Mesothelial cell of epicardium (in vitro differentiated cells): ENCODE data around the gene LDAH. TPM values are rescaled to one million over a fixed set of nuclear protein-coding genes. Genes with fewer than 3 reads are reported as not detected.

ENCODE experiments used
- DNase-seq, 2 experiments: peaks; one replicate each; pipeline ENCODE4 v3.0.0; 2021; ENCODE audit warnings: low spot score in 2 of 2; ENCODE audit not compliant: unreplicated experiment in 2 of 2
- H3K27ac Mint-ChIP-seq: 2 replicates; pipeline ENCODE4 v1.8.0; 2021; ENCODE audit warnings: mixed read lengths
- H3K27me3 Mint-ChIP-seq: 2 replicates; pipeline ENCODE4 v1.8.0; 2021; ENCODE audit warnings: low read depth, mixed read lengths
- H3K36me3 Mint-ChIP-seq: 2 replicates; pipeline ENCODE4 v1.8.0; 2021; ENCODE audit warnings: mixed read lengths
- H3K4me1 Mint-ChIP-seq: 2 replicates; pipeline ENCODE4 v1.8.0; 2021; ENCODE audit warnings: mixed read lengths
- H3K4me3 Mint-ChIP-seq: 2 replicates; pipeline ENCODE4 v1.8.0; 2021; ENCODE audit warnings: mild to moderate bottlenecking, moderate library complexity, mixed read lengths
- H3K9me3 Mint-ChIP-seq: 2 replicates; pipeline ENCODE4 v1.8.0; 2021; ENCODE audit warnings: mixed read lengths
- CTCF ChIP-seq: fragments of 200-600 bp; sonication (generic); IDR thresholded peaks from one replicate; pipeline ENCODE4 v1.5.0; 2021; ENCODE audit warnings: antibody characterized with exemption; ENCODE audit not compliant: unreplicated experiment
- total RNA-seq: library from RNA; stranded (reverse); gene quantifications from 3 replicates; pipeline ENCODE4 v1.2.1, GENCODE V29; 2021

Gene LDAH
- total RNA-seq, 1 donor from 2014 or later, result 28.9 TPM

GRCh38 chr2:20664071-20664390 is 158.9 kb downstream of the LDAH start:
- H3K27me3 Mint-ChIP-seq, result peaks cover 95% of the 10 kb centered on the region
- no peaks in the 10 kb centered on the region for H3K9me3 Mint-ChIP-seq
- TF ChIP-seq CTCF, result no peak
- no peak overlapping the region for H3K4me3 Mint-ChIP-seq
- no peak overlapping the region for H3K27ac Mint-ChIP-seq
- no peak for DNase-seq
- peaks cover 9% of the 10 kb centered on the region for H3K4me1 Mint-ChIP-seq
- H3K36me3 Mint-ChIP-seq, result no peaks in the 10 kb centered on the region

DNA sequence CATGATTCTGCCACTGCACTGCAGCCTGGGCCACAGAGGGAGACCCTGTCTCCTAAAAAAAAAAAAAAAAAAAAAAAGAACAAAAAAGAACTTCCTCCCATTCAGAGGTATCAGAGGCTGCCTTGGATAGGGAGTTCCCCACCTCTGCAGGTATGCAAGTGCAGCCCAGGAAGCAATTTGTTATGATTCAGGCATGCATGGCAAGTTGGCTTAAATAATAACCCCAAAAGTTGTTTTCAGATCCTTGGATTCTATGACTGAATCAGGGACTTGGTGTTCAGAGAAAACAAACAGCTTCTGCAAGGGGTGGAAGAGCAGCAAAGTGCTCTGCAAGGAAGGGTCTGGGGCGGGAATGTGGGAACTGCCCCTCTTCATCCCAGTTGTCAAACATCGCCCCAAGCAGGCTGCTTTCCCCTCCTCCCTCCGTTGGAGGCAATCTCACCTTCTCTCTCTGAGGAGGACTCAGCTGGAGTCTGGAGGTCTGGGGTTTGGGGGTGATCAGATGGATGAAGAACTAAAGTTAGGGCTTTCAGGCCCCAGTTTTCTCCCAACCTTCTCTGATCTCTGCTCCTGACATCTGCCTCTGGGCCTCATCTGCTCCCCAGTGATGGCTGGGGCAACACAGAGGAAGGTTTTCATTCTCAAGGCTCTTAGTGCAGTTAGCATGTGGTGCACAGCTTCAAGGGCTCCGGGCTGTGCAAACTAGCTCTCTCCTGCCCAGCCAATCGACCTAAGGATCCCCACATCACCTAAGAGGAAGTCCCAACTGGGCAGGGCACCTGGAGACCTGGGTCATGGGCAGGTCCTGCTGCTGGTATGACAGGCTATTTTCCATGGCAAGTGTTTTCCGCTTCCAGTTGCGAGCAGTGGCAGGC is 159.5 kb downstream of the LDAH start:
- no peak for DNase-seq

GRCh38 chr2:20662308-20662937 is 160.5 kb downstream of the LDAH start:
- TF ChIP-seq CTCF, result no peak
- no peak overlapping the region for H3K27ac Mint-ChIP-seq
- no peak overlapping the region for H3K4me3 Mint-ChIP-seq
- no peak for DNase-seq
- H3K36me3 Mint-ChIP-seq, result no peaks in the 10 kb centered on the region
- H3K27me3 Mint-ChIP-seq, result peaks cover 90% of the 10 kb centered on the region
- peaks cover 9% of the 10 kb centered on the region for H3K4me1 Mint-ChIP-seq
- H3K9me3 Mint-ChIP-seq, result no peaks in the 10 kb centered on the region

More for the DNA sequence above, 159.5 kb downstream of the LDAH start:
- TF ChIP-seq CTCF, result no peak
- peaks cover 94% of the 10 kb centered on the region for H3K27me3 Mint-ChIP-seq
- no peaks in the 10 kb centered on the region for H3K9me3 Mint-ChIP-seq
- no peak overlapping the region for H3K4me3 Mint-ChIP-seq
- peaks cover 9% of the 10 kb centered on the region for H3K4me1 Mint-ChIP-seq
- H3K36me3 Mint-ChIP-seq, result no peaks in the 10 kb centered on the region
- H3K27ac Mint-ChIP-seq, result no peak overlapping the region

DNA sequence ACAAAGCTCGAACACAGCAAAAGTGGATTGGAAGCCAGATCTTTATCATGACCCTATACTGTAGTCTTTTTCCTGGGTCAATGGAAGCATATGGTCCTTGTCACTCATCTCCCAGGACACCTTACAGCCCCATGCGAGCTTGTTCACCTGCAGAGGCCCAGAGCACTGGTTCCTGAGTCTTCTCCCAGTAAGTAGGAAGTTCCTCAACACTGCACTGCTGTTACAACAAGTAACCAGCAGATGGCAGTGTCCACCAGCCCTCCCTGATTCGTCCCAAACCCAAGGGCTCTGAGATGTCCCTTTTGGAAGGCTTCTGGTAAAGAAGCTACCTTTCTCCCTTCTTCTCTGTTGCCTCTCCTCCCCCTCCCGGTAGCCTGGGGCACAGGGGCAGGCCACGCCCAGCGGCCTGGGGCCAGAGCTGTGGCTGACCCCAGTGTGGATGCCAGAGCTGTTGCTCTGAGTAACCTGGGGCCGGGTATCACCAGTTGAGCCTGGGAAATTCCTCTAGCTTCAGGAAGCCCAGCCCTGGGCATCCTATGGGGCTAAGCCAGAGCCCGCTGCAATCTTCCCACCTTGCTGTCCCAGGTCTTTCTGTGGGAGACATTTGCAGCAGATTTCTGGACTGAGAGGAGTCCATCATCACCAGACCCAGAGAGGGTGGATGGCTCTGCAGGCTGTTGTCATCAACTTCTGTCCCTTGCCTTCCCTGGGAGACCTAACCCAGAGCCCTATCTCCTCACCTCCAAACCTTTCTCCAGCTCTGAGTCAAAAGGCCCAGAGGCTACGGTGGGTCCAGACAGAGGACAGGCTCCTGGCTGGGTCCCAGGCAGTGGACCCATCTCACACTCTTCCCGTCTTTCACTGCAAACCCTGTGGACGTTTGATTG is 161.2 kb downstream of the LDAH start:
- Mint-ChIP-seq H3K4me3 (no peak overlapping the region), H3K27ac (no peak overlapping the region), H3K9me3 (no peaks in the 10 kb centered on the region), H3K36me3 (no peaks in the 10 kb centered on the region), H3K4me1 (peaks cover 9% of the 10 kb centered on the region), H3K27me3 (peaks cover 94% of the 10 kb centered on the region)
- peak in 1 of 2 experiments; percentile 71 for DNase-seq
- TF ChIP-seq CTCF, result peak; percentile 94

DNA sequence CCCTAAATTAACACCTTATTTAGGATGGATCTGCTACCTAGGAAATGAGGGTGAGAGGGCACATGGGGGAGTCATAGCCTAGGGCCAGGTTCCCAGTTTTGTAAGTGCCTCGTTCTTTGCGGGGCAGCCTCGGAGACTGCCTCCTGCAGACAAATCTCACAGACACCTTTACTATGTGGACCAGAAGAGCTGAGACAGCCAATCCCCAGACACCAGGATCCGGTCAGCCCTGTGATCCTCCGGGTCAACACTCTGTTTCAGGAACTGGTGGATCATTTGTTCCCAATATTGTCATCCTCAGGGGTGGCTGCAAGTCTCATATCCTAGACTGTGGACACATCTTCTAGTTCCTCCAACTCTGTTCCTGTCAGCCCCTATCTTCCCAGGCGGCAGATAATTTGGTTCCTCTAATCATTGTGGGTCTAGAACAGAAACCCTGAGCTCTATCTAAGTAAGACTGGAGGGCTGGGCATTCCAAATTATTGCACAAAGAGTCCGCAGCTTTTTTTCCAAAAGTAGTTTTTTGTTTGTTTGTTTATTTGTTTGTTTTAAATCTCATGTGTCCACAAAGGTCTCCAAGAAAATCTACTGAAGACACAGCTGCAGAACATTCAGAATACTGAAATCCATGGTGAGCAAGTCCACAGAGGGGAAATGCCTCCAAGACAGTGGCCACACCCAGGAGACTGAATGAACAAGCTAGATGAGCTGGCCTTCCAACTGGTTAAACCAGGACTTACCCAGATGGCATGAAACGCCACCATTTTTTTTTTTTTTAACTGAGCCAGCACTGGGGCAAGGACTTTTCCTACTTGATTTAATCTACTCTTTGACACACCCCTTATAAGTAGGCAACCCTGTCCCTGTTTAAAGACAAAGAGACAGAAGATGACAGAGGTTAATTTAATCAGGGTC is 162.1 kb downstream of the LDAH start:
- peaks cover 91% of the 10 kb centered on the region for H3K27me3 Mint-ChIP-seq
- H3K27ac Mint-ChIP-seq, result no peak overlapping the region
- no peaks in the 10 kb centered on the region for H3K9me3 Mint-ChIP-seq
- peaks cover 4% of the 10 kb centered on the region for H3K4me1 Mint-ChIP-seq
- no peak for DNase-seq
- no peaks in the 10 kb centered on the region for H3K36me3 Mint-ChIP-seq
- H3K4me3 Mint-ChIP-seq, result no peak overlapping the region
- TF ChIP-seq CTCF, result no peak
